T-helper 17 cell (primary cell): Measurements from ENCODE around the gene TOB1. TPM values are rescaled to one million over a fixed set of nuclear protein-coding genes. Genes with fewer than 3 reads are reported as not detected.
A peak's percentile ranks its signal among the peaks of the same experiment; 100 is the strongest.
"Not testable (repeated sequence)": the region's sequence is repeated elsewhere in the genome, so short reads cannot be mapped to it uniquely, and the experiment has no call there.

Source experiments
- ATAC-seq: fragments of 150-1000 bp; cut with Tn5 transposase; 2 replicates; pipeline ENCODE4 v1.10.0; 2021; ENCODE audit warnings: mild to moderate bottlenecking, moderate library complexity
- DNase-seq, 3 donors: peaks; one replicate each; pipeline versions ENCODE4 v3.0.0 to v3.0.0-alpha.2; 2020 to 2021
- H3K9me3 ChIP-seq: one replicate; pipeline ENCODE4 v1.7.0; 2013; ENCODE audit warnings: low read length, mild to moderate bottlenecking; ENCODE audit not compliant: control insufficient read depth, poor library complexity, severe bottlenecking
- H3K27ac Mint-ChIP-seq: one replicate; pipeline ENCODE4 v1.8.0; 2022; ENCODE audit warnings: mild to moderate bottlenecking, moderate library complexity, mixed read lengths
- H3K27me3 Mint-ChIP-seq: one replicate; pipeline ENCODE4 v1.8.0; 2022; ENCODE audit warnings: mixed read lengths
- H3K36me3 Mint-ChIP-seq: one replicate; pipeline ENCODE4 v1.8.0; 2022; ENCODE audit warnings: low read depth, mixed read lengths
- H3K4me1 Mint-ChIP-seq: one replicate; pipeline ENCODE4 v1.8.0; 2022; ENCODE audit warnings: mild to moderate bottlenecking, mixed read lengths
- H3K4me3 Mint-ChIP-seq: one replicate; pipeline ENCODE4 v1.8.0; 2022; ENCODE audit warnings: mild to moderate bottlenecking, moderate library complexity, mixed read lengths
- total RNA-seq, 4 donors: library from RNA in 2 of 4; stranded (reverse) in 2 of 4; gene quantifications; one replicate each; pipeline ENCODE4 v1.2.3 and lab custom pipeline; 2022 to 2026

TOB1 gene
- total RNA-seq, 2 donors from 2014 or later = 226 to 358 TPM

DNA sequence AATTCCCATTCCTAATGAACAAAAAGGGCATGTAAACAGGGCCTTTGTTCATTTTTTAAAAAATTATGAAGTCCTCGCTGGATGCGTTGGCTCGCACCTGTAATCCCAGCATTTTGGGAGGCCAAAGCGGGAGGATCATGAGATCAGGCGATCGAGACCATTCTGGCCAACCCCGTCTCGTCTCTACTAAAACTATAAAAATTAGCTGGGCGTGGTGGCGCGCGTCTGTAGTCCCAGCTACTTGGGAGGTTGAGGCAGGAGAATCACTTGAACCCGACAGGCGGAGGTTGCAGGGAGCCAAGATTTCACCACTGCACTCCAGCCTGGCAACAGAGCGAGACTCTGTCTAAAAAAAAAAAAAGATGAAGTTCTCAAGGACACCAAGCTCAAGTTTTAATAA, 6.4 kb downstream of the TOB1 start:
- peaks cover 12% of the 10 kb centered on the region for H3K36me3 Mint-ChIP-seq
- not testable (repeated sequence) for H3K27me3 Mint-ChIP-seq, DNase-seq, H3K4me3 Mint-ChIP-seq, ATAC-seq, H3K9me3 ChIP-seq
- H3K4me1 Mint-ChIP-seq = peaks cover 29% of the 10 kb centered on the region
- peak overlapping the region; percentile 69 for H3K27ac Mint-ChIP-seq

DNA sequence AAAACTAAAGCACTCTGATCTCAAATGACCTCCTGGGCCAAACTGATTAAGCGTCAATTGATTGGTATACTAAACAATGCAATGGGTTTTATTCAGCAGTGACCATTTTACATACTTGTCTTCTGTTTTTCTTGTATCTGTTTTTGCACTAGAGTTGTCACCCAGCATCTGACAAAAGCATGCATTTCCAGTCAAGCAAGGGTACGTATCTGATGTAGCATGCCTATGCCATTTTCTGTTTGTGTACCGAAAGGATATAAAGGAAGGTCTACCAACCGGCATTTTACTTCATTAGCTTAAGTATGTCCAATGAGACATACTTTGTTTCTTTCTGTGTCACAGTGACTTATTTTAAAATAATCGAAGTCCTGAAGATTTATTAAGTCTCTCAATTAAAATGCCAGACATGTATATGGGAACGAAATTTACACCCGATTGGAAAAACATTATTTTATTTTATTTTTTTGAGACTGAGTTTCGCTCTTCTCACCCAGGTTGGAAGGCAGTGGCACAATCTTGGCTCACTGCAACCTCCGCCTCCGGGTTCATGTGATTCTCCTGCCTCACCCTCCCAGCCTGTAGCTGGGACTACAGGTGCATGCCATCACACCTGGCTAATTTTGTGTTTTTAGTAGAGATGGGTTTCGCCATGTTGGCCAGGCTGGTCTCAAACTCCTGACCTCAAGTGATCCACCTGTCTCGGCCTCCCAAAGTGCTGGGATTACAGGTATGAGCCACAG, 7.5 kb downstream of the TOB1 start:
- H3K4me1 Mint-ChIP-seq = peaks cover 25% of the 10 kb centered on the region
- ATAC-seq = no peak
- H3K27me3 Mint-ChIP-seq = no peaks in the 10 kb centered on the region
- H3K27ac Mint-ChIP-seq = peak overlapping the region; percentile 69
- H3K9me3 ChIP-seq = no peaks in the 10 kb centered on the region
- H3K4me3 Mint-ChIP-seq = no peak overlapping the region
- DNase-seq = no peak
- H3K36me3 Mint-ChIP-seq = peaks cover 12% of the 10 kb centered on the region

DNA sequence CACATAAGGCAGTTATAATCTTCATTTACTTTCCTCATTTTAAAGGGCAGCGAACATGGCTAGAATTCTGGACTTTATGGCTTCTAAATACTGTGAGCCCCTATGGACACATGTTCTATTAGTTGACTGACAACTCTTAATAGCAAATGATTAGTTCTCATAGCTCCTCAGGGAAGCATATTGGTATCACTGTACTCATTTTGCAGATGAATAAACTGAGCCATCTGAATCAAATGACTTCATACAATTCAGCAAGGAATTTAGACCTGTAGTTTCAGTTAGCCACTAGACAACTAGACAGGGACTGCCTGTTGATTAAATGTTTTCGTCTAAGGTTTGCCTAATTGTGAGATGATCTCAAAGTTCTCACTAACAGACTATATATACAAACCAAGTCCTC, 9.7 kb downstream of the TOB1 start:
- Mint-ChIP-seq H3K36me3 (peaks cover 2% of the 10 kb centered on the region), H3K27ac (no peak overlapping the region), H3K27me3 (no peaks in the 10 kb centered on the region), H3K4me1 (peaks cover 22% of the 10 kb centered on the region), H3K4me3 (no peak overlapping the region)
- ATAC-seq = no peak
- H3K9me3 ChIP-seq = no peaks in the 10 kb centered on the region
- no peak for DNase-seq

DNA sequence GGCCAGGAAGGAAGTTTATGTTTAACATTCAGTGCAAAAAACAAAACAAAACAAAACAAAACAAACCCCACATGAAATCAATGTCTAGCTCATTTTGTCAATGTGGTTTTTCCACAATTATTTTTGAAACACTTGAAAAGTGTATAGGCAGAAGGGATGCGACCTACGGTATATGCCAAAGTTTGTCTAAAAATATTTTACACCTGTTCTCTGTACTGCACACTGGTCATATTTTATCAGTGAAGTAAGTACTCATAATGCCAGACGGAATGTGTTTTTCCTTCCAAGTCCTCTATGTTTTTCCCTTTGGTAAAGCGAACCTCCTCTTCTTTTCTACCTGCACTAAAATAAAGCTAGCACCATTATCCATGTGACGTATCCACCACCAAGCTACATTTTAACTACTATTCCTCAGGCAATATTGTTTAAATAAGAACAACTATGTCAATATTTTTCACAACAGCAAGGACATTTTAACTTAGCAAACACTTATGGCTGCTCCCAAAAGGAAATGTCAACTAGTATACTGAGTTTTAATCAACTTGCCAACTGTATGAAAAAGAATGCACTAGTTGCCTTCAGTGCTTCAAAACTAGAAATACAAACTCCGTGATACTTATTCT, 10.3 kb downstream of the TOB1 start:
- no peaks in the 10 kb centered on the region for H3K9me3 ChIP-seq
- DNase-seq = no peak
- no peak for ATAC-seq
- Mint-ChIP-seq H3K27me3 (no peaks in the 10 kb centered on the region), H3K4me1 (peaks cover 17% of the 10 kb centered on the region), H3K27ac (no peak overlapping the region), H3K4me3 (no peak overlapping the region), H3K36me3 (no peaks in the 10 kb centered on the region)

DNA sequence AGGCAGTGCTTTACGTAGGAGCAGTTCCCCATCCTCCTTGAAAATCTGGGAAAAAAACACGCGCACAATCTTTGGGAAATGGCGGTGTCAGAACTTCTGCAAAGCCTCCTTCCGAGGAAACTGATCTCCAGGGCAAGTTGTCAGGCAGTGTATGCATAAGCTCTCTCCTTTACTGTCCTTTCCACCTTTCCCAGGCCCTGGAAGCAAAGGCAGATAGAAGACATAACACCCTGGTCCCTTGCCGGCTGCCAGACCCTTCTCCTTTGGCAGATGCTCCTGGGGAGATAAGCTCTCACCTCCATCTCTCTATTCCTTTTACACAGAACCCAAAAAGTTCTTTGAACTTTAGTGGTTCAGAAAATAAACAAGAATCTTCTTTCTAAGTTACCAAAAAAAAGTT, 12.4 kb downstream of the TOB1 start:
- Mint-ChIP-seq H3K27ac (no peak overlapping the region), H3K36me3 (no peaks in the 10 kb centered on the region), H3K27me3 (no peaks in the 10 kb centered on the region), H3K4me1 (peaks cover 16% of the 10 kb centered on the region), H3K4me3 (no peak overlapping the region)
- no peaks in the 10 kb centered on the region for H3K9me3 ChIP-seq
- DNase-seq (no peak), ATAC-seq (no peak)

DNA sequence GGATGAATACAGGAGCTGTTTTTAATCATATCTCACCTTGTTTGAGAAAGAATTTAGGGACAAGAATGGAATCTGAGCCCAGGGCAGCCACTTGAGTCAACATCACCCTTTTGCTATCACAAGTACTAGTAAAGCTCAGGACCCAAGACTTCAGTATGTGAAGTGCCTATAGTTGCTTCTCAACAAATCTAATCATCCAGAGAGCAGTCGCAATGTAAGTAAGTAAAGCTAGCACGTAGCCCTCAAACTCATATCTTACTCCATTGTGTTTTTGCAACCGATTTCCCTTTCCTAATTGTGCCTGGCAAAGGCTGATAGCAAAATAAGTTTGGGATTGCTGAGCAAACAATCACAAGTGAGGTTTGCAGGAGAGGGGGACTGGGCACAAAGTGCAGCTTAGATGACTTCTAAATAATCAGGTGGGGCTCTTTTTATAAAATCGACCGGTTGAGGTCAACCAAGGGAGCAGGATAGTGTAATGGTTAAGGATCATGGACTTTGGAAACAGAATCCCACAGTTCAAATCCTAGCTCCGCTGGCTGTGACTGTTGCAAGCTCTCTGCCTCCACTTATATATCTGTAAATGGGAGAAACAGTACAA, 13.0 kb downstream of the TOB1 start:
- H3K4me3 Mint-ChIP-seq = peak overlapping the region; percentile 90
- no peaks in the 10 kb centered on the region for H3K9me3 ChIP-seq
- ATAC-seq = no peak
- peaks cover 16% of the 10 kb centered on the region for H3K4me1 Mint-ChIP-seq
- H3K27ac Mint-ChIP-seq = peak overlapping the region; percentile 94
- no peaks in the 10 kb centered on the region for H3K27me3 Mint-ChIP-seq
- H3K36me3 Mint-ChIP-seq = no peaks in the 10 kb centered on the region
- no peak for DNase-seq

DNA sequence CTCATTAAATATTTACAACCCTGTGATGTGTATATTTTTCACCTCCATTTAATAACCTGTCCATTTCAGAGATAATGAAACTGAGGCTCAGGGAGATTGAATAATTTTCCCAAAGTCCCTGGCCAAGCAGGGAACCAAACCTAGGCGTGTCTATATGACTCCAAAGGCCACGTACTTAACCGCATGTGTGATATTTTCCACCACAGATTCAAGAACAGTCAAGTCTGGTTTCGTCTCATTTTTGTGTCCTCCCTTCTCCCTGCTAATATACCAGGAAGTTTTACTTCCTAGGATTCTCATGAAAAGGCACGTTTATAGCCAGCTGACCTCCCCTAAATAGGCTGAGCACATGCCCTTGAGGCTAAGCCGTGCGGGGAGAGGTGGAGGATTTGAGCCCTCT, 15.5 kb downstream of the TOB1 start:
- ATAC-seq (no peak), DNase-seq (no peak)
- H3K27me3 Mint-ChIP-seq = peaks cover under 1% of the 10 kb centered on the region
- H3K36me3 Mint-ChIP-seq = no peaks in the 10 kb centered on the region
- H3K4me1 Mint-ChIP-seq = peaks cover 12% of the 10 kb centered on the region
- no peaks in the 10 kb centered on the region for H3K9me3 ChIP-seq
- H3K4me3 Mint-ChIP-seq = no peak overlapping the region
- H3K27ac Mint-ChIP-seq = no peak overlapping the region

DNA sequence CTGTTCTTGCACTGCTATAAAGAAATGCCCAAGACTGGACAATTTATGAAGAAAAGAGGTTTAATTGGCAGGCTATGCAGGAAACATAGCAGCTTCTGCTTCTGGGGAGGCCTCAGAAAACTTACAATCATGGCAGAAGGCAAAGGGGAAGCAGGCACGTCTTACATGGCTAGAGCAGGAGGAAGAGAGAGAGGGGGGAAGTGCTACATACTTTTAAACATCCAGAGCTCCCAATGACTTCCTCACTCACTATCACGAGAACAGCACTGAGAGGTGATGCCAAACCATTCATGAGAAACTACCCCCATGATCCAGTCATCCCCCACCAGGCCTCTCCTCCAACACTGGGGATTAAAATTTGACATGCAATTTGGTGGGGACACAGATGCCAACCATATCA, 17.4 kb downstream of the TOB1 start:
- DNase-seq (no peak), ATAC-seq (no peak)
- Mint-ChIP-seq H3K27ac (no peak overlapping the region), H3K36me3 (no peaks in the 10 kb centered on the region), H3K4me1 (peaks cover 12% of the 10 kb centered on the region), H3K4me3 (no peak overlapping the region), H3K27me3 (peaks cover 5% of the 10 kb centered on the region)
- no peaks in the 10 kb centered on the region for H3K9me3 ChIP-seq

DNA sequence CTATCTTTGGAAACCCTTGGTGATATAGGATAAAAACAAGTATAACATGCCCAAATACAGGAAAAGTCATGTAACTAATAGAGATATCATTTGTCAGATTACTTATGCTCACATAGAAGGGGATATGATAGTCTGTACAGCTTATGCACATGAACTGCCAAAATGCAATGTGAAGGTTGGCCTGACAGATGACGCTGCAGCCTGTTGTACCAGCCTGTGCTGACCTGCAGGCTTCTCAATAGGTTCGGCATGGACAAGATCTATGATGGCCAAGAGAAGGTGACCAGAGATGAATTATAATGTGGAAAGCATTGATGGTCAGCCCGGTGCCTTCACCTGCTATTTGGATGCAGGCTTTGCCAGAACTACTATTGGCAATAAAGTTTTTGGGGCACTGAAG, 18.1 kb downstream of the TOB1 start:
- no peaks in the 10 kb centered on the region for H3K36me3 Mint-ChIP-seq
- peaks cover 12% of the 10 kb centered on the region for H3K4me1 Mint-ChIP-seq
- peaks cover 5% of the 10 kb centered on the region for H3K27me3 Mint-ChIP-seq
- DNase-seq (no peak), ATAC-seq (no peak)
- no peak overlapping the region for H3K4me3 Mint-ChIP-seq
- no peak overlapping the region for H3K27ac Mint-ChIP-seq
- no peaks in the 10 kb centered on the region for H3K9me3 ChIP-seq

DNA sequence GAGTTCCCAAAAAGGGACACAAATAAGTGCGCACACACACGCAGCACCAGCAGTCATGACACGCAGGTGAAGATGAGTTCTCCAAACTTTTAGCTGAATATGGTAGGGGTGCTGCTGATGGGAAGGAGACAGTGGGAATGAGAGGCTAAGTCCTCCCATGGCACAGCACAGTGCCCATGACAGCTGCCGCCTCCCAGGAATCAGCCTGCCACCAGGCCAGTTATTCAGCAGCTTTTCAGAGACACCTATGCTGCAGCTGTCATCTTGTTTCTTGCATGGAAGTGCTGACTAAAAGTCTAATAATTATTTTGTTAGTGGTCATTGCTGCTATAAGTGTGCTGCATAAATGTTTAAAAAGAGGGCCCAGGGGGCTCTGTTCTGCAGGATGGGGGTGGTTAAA, 18.6 kb downstream of the TOB1 start:
- no peak for ATAC-seq
- H3K27ac Mint-ChIP-seq = no peak overlapping the region
- no peak for DNase-seq
- no peak overlapping the region for H3K4me3 Mint-ChIP-seq
- no peaks in the 10 kb centered on the region for H3K9me3 ChIP-seq
- H3K36me3 Mint-ChIP-seq = no peaks in the 10 kb centered on the region
- H3K4me1 Mint-ChIP-seq = peaks cover 8% of the 10 kb centered on the region
- H3K27me3 Mint-ChIP-seq = peaks cover 5% of the 10 kb centered on the region

DNA sequence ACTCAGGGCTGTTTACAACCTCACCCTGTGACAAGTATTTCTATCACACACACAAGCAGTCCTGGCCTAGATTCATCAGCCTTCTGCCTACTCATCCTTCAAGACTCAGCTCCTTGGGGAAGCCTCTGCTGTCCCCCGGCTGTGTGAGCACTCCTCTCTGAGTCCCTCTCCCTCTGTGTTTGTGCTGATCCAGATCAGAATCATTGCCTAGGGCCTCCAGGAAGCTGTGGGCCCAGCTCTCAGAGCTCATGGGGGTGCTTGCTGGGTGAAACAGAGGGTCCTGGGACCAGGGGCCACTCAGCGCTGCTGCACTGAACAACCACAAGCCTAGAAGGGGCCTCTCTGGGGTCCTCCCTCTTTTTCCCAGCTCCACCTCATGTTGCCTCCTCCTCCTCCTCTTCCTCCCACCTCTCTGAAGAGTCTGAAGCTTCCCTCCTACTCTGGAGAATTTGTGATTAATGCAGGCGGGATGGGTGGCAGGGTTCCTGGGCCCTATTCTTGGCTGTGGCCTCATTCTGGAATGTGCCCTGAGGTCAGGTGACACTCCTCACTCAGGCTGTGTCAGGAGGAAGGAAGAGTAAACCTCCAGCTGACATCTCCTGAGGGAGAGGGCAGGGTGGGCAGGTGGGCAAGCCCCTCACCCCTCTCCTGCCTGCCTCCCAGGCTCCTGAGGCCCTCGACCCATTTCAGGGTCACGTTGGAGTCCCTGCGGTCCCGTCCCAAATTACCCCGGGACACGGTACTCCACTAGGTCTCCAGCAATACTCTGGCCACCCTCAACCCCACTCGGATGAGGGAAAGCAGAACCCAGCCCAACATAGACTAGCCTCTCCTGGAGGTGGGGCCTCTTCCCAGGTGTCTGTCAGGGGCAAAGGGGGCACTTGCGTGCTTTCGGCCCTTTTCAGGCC, 20.7 kb downstream of the TOB1 start:
- Mint-ChIP-seq H3K36me3 (no peaks in the 10 kb centered on the region), H3K4me3 (no peak overlapping the region), H3K4me1 (peaks cover 5% of the 10 kb centered on the region), H3K27ac (no peak overlapping the region), H3K27me3 (peaks cover 5% of the 10 kb centered on the region)
- DNase-seq = no peak
- ATAC-seq = no peak
- H3K9me3 ChIP-seq = no peaks in the 10 kb centered on the region

DNA sequence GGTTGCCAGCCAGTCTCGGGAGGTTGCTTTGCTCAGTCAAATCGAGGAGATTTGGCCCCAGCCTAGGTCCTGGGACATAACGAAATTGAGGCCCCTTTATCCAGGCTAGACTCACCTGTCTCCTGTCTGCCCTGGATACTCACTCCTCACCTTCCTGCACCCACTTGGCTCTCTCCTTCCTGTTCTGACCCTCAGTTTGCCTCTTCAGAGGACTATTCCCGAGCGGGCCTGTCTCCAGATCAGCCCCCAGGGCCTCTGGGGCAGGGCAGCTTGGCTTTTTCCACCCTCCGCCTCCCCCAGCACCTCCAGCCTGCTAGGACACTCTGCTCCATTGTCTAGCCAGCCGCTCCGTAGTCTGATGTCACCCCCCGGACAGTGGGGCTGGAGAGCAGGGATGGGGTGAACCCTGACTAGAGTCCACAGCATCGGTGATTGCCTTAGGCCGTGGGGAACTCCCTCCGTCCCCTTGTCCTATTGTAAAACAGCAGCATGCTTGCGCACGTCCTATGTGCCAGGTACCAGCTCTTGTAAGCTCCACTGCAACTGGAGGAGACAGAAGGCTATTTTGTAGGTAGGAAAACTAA, 21.9 kb downstream of the TOB1 start:
- DNase-seq (no peak), ATAC-seq (no peak)
- no peak overlapping the region for H3K4me3 Mint-ChIP-seq

More for the DNA sequence above, 21.9 kb downstream of the TOB1 start:
- Mint-ChIP-seq H3K27me3 (peaks cover 5% of the 10 kb centered on the region), H3K36me3 (no peaks in the 10 kb centered on the region), H3K4me1 (peaks cover 5% of the 10 kb centered on the region), H3K27ac (no peak overlapping the region)
- no peaks in the 10 kb centered on the region for H3K9me3 ChIP-seq
